HG03439 (cell line): ENCODE data around the gene SLC26A9.

Experiments
- ATAC-seq: cut with Tn5 transposase; IDR thresholded peaks from one replicate; pipeline ENCODE4 v1.9.1; 2021; ENCODE audit warnings: mild to moderate bottlenecking, moderate library complexity; ENCODE audit not compliant: unreplicated experiment

SLC26A9 gene

DNA sequence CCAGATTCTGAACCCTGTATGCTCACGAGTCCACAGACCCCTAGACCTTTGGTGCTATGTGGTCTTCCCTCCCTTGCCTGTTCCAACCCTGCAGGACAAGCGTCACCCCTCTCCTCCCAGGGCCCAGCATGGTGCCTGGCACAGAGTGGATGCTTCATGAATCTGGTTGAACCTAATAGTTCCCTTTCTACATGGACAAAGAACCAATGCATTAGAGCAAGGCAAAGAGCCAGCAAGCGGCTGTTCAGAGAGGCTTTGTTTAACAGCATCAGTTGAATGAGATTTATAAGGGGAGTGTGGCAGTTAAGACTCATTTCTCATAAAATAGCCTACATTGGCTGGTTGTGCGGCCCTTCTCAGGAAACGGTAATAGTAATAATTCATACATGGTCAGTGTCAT lies 14.9 kb downstream of the SLC26A9 start:
- ATAC-seq: no peak

DNA sequence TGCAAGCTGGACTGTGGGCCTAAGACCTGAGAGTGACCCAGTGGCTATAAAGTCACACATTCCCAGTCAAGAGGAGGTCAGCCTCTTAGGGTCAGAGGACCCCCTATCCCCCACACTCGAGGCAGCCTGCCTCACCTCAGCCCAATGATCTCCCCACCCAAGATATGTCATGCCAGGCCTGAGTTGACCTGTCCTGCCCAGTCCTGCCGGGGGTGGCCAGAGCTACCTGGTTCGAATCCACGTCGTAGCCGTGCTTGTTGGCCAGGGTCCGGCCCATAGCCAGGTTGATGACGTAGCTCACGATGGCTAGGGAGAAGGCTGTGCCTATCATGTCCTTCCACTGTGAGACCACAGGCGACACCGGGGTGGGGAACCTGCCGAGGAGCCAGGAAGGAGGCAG lies 15.6 kb downstream of the SLC26A9 start:
- ATAC-seq: no peak

DNA sequence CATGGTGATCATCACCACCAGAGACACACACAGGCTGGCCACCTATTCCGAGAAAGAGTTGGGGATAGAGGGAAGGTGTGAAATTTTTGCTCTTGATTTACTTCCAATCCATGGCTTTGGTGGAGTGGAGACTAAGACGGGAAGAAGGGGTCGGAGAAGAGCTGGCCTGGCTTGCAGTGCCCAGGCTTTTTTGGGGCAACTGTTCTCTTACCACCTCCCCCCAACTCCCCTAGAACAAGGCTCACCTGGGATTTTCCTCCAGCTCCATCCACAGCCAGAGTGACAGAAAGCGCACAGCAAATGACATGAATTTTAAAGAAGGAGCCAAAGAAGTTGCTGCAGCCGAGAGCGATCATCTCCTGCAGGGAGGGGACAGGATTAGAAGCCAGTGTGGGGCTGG lies 16.0 kb downstream of the SLC26A9 start:
- ATAC-seq: no peak

DNA sequence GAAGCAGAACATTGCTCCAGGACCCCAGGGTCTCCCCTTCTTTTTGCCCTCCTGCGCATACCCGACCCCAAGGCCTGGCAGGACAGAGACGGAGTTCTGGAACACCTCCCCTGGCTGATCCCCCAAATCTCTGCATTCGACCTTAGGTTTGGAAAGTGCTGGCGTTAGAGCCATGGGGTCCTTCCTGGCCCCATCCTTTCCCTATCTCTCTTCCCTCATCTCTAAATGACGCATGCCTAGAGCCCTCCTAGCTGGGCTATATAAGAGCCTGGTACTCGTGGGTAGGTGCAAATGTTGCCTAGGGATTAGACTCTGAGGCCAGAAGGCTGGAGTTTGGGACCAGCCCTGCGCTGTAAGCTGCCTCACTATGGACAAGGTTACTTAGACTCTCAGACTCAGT lies 16.6 kb downstream of the SLC26A9 start:
- ATAC-seq: no peak

DNA sequence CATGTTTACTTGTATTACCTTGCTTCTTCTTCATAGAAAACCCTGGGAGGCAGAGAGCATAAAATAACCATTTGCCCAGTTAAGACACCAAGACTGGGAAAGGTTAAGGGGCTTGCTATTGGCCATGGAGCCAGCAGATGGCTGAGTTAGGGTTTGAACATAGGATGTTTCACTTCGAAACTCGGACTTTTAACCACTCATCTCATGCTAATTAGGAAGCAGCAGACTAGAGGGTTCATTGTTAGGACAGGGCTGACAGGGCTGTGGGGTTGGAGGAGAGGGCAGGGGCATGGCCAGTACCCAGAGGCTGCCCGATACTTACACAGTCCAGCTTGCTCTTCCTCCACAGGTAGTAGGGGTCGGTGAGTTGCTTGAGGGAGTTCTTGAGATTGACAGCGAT lies 17.0 kb downstream of the SLC26A9 start:
- no peak for ATAC-seq

DNA sequence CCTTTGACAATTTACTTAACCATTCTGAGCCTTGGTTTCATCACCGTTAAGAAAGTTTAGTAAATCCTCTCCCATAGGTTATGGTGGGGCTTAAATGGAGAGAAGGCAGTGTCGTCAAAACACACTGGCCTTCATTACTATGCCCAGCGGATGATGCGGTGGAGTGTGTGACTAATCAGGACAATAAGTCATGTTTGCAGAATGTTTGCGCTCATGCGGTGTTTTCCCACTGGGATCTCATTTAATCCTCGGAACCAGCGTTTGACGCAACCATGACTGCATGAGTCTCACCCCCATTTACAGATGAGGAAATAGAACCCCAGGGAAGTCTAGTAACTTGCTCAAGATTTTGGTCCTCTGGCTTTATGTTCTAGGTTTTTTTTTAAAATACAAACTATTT lies 17.5 kb downstream of the SLC26A9 start:
- no peak for ATAC-seq

DNA sequence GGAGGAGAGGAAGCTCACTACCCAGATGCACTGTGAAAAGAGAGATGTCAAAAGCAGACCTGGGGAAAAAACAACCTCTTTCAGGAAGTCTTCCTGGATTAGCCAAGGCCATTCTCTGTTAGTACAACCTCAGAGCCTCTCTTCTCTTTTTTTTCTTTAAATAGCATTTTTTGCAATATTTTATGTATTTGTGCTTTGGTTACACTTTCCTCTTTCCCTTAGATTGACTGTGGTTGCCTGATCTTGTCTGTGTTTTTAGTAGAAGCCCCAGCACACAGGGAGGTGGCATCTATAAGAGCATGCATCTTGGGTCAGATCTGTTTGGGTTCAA lies 18.8 kb downstream of the SLC26A9 start:
- no peak for ATAC-seq

DNA sequence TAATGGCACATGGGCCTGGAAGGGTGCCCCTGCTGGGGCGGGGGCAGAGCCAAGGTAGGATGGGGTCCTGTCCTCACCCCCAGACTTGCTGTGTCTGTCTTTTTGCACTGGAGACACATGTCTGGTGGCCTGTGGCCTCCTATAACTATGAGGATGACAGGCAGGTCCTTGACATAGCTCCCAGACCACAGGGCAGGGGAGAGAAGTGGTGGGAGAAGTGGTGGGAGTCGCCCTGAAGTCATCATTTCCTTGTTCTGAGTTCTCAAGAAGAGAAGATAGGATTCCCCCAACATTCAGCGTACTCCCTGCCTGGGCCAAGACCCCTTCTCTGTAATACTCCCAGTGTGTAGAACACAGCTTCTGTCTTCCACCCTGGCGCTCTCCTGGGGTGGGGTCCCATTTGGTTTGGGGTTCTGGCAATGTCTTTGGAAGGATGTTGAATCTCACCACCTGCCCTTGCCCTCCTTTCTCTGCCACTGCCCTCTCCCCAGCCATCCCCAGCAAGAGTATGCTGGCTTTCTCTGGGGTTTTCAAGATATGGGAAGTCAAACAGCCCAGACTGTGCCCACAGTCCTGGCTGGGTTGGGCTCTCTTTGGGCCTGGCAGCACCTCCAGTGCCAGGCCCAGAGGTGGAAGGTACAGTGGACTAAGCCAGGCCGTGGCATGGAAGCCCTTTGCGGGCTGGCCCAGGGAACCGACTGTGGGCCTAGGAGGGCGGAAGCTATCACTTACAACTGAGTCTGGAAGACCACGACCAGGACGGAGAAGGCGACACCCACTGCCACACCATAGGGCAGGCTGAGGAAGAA lies 19.4 kb downstream of the SLC26A9 start:
- no peak for ATAC-seq

DNA sequence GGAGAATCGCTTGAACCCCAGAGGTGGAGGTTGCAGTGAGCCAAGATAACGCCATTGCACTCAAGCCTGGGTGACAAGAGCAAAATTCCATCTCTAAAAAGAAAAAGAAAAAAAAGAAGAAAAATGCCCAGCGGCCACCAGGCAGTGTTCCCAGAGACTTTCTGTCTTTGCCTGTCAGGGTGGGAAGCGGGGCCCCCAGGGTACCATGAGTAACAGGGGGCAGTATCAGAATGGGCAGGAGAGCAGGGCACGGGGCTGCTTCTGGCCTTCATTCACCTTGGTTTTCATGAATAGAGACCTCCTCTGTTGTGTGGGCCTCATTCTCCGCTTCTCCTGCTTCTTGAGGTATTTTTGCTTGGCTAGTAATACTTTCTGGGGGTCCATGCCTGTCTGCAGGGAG lies 20.4 kb downstream of the SLC26A9 start:
- ATAC-seq: no peak

DNA sequence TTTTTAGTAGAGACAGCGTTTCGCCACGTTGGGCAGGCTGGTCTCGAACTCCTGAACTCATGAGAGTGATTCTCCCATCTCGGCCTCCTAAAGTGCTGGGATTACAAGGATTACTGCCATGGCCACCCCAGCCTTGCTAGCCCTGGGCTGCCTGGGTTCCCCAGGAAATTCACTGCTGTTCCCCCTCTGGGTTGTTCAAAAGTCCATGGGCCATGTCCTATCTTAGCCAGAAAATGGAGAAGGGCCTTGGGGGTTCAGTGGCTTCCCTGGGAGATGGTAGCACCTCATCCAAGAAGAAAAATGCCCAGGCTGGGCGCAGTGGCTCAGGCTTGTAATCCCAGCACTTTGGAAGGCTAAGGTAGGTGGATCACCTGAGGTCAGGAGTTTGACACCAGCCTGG lies 20.9 kb downstream of the SLC26A9 start:
- ATAC-seq: no peak

DNA sequence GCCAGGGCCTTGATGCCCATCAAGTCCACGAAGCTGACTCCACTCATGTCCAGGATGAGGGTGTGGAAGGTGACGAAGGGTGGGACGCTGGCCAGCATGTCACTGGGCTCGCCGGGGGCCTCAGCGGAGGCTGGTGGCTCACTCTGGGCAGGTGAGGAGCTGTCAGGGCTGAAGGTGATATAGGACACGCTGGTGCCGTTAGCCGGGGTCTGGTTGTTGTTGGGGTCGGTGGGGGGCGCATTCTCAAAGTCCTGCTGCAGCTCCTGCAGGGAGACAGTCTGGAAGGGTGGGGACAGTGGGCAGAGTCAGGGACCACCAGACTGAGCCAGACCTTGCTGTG lies 21.7 kb downstream of the SLC26A9 start:
- ATAC-seq: no peak

DNA sequence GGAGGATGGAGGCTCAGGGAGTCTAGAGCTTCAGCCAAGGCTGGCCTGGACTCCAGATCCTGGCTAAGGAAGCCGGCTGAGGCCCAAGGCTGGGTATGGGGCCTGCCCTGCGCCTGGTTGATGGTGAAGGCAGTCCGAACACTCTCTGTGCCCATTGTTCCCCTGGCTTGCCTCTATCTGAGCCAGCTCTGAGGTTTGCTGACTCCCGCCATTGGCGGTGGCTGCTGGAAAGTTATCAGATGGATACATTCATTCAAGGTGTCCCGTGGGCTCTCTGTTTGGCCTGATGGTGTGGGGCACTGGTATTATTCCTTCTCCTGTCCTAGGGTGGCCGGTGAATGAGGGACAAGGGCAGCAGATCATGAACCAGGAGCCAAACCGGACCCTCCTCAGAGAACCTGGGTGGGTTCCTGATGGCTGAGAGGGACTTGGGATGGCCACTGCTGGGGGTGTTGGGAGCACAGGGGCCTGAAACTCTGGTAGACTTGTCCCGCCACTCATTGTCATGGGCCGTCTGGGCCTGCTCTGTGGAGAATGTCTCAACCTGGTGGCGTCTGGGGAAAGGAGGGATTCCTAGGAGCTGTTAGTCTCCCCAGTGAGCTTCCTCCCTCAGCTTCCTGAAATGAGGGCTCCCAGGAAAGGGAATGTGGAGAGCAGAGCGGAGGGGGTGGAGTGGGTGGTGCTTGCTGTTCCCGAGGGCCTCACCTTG lies 22.2 kb downstream of the SLC26A9 start:
- ATAC-seq: no peak

DNA sequence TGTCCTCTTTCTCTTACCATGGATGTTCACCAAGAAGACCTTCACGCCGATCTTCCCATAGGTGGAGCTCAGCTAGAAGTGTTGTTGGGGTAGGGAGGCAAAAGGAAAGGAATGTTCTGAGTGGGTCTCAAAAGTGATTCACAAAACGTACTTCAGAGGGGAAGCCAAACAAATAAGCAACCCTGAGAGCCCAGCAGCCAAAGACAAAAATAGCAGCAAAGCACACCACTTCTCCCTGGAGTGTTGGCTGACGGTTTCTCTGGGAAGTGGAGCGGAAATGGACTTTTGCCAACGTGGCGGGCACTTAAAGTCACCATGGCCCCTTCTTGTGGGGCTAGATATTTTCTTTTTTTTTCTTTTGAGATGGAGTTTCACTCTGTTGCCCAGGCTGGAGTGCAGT lies 23.1 kb downstream of the SLC26A9 start:
- no peak for ATAC-seq

DNA sequence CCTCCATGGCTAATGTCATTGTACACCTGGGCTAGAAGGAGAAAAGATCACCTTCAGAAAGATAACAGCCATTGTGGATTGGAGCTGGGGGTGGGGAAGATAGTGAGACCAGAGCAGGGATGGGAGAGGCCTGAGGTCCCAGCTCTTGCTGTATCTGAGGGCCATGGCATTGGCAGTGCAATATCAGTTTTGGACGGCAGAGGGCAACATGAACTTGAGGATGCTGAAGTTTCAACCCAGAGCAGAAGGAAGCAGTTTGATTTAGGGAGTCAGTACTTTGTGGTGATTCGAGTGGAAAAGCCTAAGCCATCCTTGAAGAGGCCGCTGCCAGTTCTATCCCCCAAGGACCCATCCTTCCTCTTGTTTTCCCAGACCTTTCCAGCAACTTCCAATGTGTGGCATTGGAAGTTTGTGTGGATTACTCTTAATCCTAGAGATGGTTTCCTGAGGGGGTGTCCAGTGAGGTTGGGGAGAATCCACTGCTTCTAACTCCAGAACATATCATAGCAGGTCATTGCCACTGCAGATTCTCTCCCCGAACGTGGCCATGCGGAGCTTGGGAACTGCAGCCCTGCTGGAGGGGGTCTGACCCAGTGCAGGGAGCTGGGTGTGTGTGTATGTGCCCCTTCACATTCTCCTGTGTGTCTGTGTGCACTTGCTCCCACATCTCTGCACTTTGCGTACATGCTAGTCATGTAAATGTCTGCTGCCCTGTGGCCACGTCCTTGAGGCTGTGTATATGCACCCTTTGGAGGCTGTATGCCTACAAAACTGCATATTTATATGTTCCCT lies 24.1 kb downstream of the SLC26A9 start:
- ATAC-seq: no peak

DNA sequence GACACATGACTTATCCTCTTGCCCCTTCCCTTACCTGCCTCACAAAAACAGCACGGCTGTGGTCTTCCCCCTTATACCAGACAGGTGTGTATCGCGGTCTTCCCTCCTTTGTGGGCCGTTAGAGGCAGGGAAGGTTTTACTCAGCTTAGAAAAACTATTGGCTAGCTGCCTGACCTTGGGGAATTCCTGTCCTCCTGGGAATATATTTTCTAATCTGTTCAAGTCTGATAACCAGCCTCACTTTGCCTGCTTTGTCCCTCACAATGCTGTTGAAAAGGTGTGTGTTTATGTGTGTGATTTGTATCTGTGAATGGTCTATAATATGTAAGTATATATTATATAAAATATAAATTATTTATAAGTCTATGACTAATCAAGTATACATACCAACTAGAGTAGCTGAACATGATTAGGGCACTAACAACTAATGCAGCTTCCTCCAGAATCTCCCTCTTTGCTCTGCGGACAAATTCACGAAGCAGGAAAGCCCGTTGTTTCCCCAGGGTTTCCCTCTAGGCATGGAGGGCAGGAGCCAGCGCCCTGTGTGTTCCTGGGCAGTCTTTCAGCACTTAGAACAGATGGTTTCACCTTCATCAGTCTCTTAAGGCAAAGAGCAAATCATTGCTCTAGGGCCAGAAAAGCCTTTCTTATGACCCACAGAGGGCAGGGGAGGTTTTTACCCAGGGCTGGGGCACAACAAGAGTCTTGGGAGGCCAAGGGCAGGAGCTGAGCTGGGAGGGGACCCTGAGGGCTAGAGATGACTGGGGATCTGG lies 25.6 kb downstream of the SLC26A9 start:
- no peak for ATAC-seq

DNA sequence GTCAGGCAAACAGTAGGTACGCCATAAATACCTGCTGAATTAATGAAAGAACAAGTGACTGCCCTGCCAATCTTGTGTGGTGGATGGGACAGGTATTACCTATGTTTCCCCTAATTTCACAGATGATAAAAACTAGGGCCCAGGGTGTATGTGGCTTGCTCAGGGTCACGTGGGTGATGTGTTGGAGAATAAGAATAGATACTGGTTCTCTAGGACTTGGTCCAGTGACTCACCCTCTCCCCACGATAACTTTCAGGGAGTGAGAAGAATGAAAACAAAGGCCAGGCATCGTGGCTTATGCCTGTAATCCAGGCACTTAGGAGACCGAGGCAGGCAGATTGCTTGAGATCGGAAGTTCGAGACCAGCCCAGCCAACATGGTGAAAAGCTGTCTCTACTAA lies 26.7 kb downstream of the SLC26A9 start:
- ATAC-seq: no peak

DNA sequence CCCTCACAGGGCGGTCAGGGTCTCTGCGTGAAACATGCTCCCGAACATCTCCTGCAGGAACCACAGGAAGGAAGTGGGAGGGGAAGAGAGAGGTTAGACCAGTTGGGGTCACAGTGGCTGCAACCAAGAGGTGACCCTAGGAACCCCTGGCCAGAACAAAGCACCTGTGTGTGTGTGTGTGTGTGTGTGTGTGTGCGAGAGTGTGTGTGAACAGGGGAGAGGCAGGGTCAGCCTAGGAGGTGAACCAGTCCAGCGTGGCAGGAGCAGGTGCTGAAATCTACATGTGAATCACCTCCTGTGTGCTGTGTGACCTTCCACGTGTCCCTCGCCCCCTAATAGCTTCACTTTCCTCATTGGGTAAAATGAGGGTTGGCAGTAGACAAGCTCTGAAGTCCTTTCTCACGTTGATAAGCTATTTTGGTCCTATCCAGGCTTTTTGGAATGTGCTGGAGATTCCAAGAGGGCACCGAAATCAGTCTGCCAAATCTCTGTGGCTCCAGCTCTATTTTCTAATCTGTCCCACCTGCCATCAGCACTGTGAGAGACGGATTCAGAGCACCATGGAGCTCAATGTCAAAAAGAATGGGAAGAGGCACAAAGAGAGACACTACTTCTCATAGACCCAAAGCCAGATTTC lies 27.8 kb downstream of the SLC26A9 start:
- no peak for ATAC-seq

DNA sequence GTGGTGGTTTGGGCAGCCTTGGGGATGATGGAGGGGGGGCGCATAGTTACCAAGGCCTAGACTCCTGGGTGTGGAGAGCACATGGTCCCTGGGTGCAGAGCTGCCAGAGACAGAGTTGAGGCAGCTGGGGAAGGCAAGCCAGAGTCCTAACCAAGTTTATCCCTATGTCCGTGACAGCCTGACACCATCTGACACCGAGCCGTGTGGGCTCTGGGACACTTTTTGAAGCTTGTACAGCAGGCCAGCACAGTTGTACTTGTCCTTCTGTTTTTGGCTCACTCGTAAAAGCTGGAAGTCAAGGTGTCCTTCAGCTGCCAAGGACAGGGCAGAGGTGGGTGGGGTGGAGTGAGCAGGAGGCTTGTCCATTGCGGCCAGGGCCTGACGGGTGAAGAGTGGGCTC lies 28.5 kb downstream of the SLC26A9 start:
- no peak for ATAC-seq

DNA sequence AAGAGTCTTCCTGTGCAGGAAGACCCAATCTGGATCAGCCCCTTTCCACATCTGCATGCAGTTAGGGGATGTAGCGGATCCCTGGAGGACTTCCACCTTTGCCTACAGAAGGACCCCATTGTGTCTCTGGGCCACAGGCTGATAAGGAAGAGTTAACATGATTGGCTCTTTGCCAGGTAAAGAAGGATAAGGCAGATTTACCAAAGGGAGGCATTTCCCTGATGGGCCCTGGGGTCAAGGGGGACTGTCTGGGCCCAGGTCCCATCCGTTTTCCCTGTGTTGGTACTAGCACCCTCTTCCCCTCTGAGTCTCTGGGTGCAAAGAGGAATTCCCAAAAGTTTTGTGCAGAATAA lies 29.1 kb downstream of the SLC26A9 start:
- no peak for ATAC-seq

DNA sequence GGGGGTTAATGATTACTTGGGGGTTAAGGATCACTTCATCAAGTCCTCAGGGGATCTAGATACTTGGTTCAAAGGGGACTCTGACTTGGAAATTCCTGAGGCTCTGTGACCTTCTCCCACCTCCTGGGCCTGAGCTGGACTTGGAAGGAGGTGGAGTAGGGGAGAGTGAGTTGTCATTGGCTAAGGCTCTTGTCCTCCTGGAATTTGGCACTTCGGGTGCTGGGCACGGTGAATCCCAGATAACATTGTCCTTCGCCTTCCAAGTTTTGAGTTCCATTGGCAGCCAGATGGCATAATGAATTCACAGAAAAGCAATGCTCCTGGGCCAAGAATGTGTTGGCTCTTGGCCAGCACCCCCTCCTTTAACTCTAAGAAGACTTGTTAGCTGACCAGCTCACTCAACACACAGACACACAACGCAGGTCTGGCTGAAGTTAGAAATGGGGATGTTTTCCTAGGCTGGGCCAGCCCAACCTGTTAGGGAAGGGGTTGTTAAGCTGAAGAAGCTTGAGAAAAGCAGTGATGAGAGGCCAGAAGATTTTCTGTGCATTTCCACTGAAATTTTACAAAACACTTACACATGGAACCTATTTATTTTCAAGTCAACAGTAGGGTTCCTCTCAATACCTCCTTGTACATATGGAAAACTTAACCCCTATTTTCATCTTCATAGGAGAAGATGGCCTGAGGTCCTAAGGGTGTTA lies 29.7 kb downstream of the SLC26A9 start:
- ATAC-seq: no peak
